Stimulated activated CD4-positive, alpha-beta T cell treated with anti-CD3 and anti-CD28 coated beads, Interleukin-1b, Interleukin-23, amount 100 ng/mL, for 24 hours (primary cell): Measurements from ENCODE around the gene GEMIN8.
A peak's percentile ranks its signal among the peaks of the same experiment; 100 is the strongest.

Experiments
- DNase-seq, 4 experiments: peaks; one replicate each; pipeline ENCODE4 v3.0.0-alpha.2; 2020; ENCODE audit warnings: low read depth in 4 of 4, low spot score in 1 of 4

Gene GEMIN8

GRCh38 chrX:14029425-14030173 is at the start of gene GEMIN8:
Gene GEMIN8, minus strand, starts transcription at chrX:14029892. Its CDS starts 8,414 bp downstream, at chrX:14021478.
- DNase-seq, result peak; percentile 52 to 76 (median 68)

- no peak for DNase-seq
Observed at GRCh38 chrX:14076639-14077038, 46.9 kb upstream of the GEMIN8 start.

- DNase-seq, result no peak
Observed at GRCh38 chrX:14073556-14073955, 43.9 kb upstream of the GEMIN8 start.

- no peak for DNase-seq
Observed at GRCh38 chrX:14073071-14073470, 43.4 kb upstream of the GEMIN8 start.

GRCh38 chrX:14065800-14066199 is 36.1 kb upstream of the GEMIN8 start:
- DNase-seq, result no peak

GRCh38 chrX:14064626-14065432 is 35.1 kb upstream of the GEMIN8 start:
- DNase-seq, result no peak

- DNase-seq, result no peak
Observed at GRCh38 chrX:14062524-14062923, 32.8 kb upstream of the GEMIN8 start.

GRCh38 chrX:14056206-14056605 is 26.5 kb upstream of the GEMIN8 start:
- no peak for DNase-seq

GRCh38 chrX:14051416-14051815 is 21.7 kb upstream of the GEMIN8 start:
- DNase-seq, result no peak

GRCh38 chrX:14050709-14051108 is 21.0 kb upstream of the GEMIN8 start:
- DNase-seq, result no peak

- no peak for DNase-seq
Observed at GRCh38 chrX:14043209-14043608, 13.5 kb upstream of the GEMIN8 start.

GRCh38 chrX:14039344-14039743 is 9.7 kb upstream of the GEMIN8 start:
- peak; percentile 26 to 58 (median 30) for DNase-seq

- no peak for DNase-seq
Observed at GRCh38 chrX:14038375-14039085, 8.8 kb upstream of the GEMIN8 start.

- peak; percentile 21 to 57 (median 29) for DNase-seq
Observed at GRCh38 chrX:14032406-14032805, 2.7 kb upstream of the GEMIN8 start.

- DNase-seq, result no peak
Observed at GRCh38 chrX:14030174-14030530, 460 bp upstream of the GEMIN8 start.

- no peak for DNase-seq
Observed at GRCh38 chrX:14029039-14029424, 660 bp downstream of the GEMIN8 start.

- DNase-seq, result no peak
Observed at GRCh38 chrX:14028473-14028872, 1.2 kb downstream of the GEMIN8 start.

- DNase-seq, result no peak
Observed at GRCh38 chrX:14027511-14028019, 2.1 kb downstream of the GEMIN8 start.

GRCh38 chrX:14027036-14027435 is 2.7 kb downstream of the GEMIN8 start:
- no peak for DNase-seq

GRCh38 chrX:14026121-14026520 is 3.6 kb downstream of the GEMIN8 start:
- DNase-seq, result no peak

GRCh38 chrX:14022019-14022418 is 7.7 kb downstream of the GEMIN8 start:
- no peak for DNase-seq

- DNase-seq, result no peak
Observed at GRCh38 chrX:14017399-14017798, 12.3 kb downstream of the GEMIN8 start.
